GM18907 (cell line): ENCODE results near the gene CFAP299.

Experiments
- ATAC-seq: cut with Tn5 transposase; IDR thresholded peaks from one replicate; pipeline ENCODE4 v1.9.1; 2021; ENCODE audit warnings: mild to moderate bottlenecking, moderate library complexity; ENCODE audit not compliant: unreplicated experiment

The CFAP299 gene

DNA sequence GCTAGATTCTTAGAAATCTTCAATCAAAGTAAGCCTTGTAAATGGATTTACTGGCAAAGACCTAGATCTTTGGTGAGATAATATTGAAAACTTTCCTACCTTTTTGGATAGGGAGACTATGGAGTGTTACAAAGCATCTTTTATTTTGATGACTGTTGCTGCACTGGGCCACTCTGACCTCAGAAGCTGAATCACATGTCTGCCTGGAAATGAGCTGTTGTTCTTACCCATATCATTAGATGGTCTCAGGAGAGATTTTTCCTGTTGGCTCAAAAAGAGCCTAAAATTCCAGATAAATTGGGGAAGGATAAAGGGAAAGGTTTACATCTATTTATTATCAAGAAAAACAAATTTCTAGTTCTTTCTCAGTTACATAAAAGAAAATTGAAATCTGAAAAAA, 567.5 kb downstream of the CFAP299 start:
- no peak for ATAC-seq

DNA sequence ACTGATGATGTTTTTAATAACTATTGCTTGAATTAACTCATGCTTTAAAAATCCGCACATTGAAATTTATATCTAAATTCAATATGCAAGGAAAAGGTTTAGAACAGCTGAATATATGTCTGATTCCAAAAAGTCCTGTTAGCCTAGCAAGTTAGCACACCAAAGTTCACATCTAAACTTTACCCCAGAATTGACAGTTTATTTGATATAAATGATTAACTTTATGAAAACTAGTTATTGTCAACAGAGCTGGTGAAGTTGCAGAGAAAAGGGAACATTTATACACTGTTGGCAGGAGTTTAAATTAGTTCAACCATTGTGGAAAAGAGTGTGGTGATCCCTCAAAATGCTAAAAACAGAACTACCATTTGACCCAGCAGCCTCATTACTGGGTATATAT, 574.4 kb downstream of the CFAP299 start:
- no peak for ATAC-seq

GRCh38 chr4:80911458-80911857, 575.9 kb downstream of the CFAP299 start:
- peak; percentile 73 for ATAC-seq

- ATAC-seq: no peak
Observed at GRCh38 chr4:80912350-80912749, 576.8 kb downstream of the CFAP299 start.

- peak; percentile 89 for ATAC-seq
Observed at GRCh38 chr4:80913381-80913780, 577.9 kb downstream of the CFAP299 start.

- no peak for ATAC-seq
Observed at GRCh38 chr4:80916770-80917169, 581.2 kb downstream of the CFAP299 start.

DNA sequence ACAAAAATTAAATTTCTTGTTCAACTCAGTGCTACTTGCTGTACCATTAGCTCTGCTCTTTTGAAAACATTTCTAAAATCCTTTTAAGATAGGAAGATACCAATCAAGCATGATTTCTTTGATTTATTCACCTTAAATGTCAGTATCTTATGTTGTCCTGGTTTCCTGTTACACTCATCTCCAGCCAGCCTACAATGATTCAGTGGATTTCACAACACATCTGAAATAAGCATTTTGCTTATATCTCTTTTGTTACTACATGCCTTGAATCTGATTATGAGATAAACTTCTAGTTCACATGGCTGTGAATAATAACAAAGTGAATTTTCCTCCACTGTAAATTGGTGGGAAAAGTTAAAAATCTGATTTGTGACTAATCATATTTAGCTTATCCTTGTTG, 582.5 kb downstream of the CFAP299 start:
- no peak for ATAC-seq

DNA sequence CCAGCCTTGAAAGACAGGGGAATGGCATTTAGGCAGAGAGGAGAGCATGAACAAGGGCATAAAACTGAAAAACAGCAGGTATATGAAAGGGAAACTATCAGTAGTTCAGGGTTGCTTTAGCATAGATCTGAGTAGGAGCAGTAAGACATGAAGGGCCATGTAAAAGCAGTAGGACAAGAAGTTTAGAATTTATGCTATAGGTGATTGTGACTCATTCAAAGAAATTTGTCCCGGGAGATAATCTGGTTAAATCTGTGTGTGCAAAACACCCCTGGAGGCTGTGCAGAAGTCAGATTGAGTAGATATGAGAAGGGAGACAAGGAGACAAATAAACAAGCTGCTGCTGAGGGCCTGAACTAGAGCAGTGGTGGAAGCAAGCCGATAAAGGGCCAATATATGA, 585.9 kb downstream of the CFAP299 start:
- ATAC-seq: no peak

DNA sequence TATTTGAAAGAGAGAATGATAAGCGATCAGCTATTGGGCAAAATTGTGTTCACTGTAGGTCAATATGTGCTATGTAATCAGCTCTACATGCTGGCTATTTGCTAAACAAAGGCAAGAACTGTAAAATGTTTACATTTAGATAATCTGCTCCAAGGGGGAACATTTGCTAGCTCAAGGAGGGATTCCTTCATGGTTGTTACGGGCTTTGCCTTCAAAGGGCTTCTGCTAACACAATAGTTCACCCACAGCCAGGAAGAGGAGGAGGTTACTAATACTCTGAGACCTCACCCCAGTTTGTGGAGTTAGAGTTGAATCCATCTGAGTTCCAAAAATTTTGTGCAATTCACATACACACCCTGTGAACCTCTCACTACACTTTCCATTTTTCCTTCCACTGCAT, 587.4 kb downstream of the CFAP299 start:
- no peak for ATAC-seq

GRCh38 chr4:80925293-80925692, 589.8 kb downstream of the CFAP299 start:
- ATAC-seq: no peak

GRCh38 chr4:80926446-80926845, 590.9 kb downstream of the CFAP299 start:
- no peak for ATAC-seq

- ATAC-seq: no peak
Observed at GRCh38 chr4:80926891-80927290, 591.4 kb downstream of the CFAP299 start.

- no peak for ATAC-seq
Observed at GRCh38 chr4:80927420-80927819, 591.9 kb downstream of the CFAP299 start.

DNA sequence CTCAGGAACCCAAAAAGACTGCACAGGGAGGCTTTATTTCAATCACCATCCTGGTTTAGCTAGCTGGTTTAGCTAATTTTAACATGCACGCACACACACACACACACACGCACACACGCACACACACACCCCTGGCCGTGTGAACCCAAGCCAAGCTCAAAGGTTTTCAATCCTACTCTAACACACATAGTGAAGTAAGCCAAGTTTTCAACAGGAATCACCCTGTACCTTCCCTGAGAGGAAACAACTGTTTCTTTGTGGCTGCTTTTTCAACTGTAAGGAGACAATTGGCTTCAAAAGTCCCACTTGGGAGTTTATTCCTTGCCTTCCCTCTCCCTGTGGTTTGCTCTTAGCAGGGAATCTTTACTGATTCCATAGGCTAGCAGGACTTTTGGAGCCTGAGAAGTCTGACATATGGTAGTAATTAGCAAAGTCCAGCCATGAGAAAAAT, 596.1 kb downstream of the CFAP299 start:
- no peak for ATAC-seq

DNA sequence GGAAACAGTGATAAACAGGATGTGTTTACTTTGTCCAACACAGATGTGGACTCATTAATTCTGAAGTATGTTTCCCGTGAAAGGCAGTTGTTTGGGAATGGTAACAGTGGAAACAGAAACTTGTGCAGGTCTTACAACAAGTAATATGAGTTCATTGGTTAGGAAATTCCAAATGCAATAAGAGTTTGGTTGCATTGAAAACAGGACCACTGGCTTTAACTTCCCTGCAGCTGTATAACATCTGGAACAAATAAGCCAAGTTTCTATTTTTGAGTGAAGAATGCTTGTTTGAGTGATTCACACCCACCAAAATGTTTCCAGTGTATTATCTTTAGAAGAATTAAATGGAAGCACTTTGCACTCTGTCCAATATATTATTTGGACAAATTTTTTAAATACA, 612.6 kb downstream of the CFAP299 start:
- ATAC-seq: no peak

- ATAC-seq: peak; percentile 68
Observed at GRCh38 chr4:80948995-80949394, 613.5 kb downstream of the CFAP299 start.

DNA sequence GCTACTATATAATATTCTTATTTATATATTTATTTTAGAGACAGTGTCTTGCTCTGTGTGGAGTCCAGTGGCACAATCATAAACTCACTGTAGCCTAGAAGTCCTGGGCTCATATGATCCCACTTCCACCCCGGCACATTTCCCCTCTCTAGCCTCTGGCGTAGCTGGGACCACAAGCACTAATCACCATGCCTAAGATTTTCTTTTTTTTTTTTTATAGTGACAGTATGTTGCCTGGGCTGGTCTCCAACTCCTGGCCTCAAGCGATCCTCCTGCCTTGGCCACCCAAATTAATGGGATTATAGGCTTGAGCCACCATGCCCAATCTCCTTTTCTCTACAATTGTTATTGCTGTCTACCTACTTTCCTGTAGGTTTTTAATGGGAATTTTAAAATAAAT, 620.9 kb downstream of the CFAP299 start:
- no peak for ATAC-seq

- ATAC-seq: no peak
Observed at GRCh38 chr4:80963051-80963450, 627.5 kb downstream of the CFAP299 start.

DNA sequence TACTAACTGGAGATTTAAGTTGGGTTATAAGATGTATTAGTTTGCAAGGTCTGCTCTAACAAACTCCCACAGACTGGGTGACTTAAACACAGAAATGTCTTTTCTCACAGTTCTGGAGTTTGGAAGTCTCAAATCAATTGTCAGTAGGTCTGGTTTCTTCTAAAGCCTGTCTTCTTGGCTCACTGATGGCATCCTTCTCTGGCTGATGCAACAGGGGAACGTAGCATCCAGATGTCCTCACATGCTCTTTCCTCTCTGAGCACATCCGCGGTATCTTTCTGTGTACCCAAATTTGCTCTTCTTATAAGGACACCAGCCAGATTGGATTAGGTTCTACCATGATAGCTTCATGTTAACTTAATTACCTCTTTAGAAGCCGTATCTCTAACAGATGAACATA, 631.8 kb downstream of the CFAP299 start:
- ATAC-seq: no peak

- ATAC-seq: no peak
Observed at GRCh38 chr4:80980239-80980638, 644.7 kb downstream of the CFAP299 start.

DNA sequence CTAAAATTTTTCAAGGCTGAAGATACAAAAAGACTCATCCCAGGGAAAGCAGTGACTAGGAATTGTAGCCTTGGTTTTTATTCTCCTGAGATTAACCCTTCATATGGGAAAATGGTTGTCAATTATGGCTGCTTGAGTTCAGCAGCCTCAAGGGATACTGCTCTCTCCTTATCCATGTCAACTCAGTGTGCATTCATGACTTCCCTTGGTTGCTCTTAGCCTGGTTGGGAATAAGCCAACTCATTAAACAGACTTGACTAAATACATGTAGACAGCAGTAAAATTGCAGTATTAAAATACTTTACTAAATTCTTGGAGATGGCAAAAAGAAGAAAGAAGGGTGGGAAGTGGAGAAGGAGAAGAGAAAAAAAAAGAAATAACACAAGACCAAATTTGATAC, 650.5 kb downstream of the CFAP299 start:
- no peak for ATAC-seq

DNA sequence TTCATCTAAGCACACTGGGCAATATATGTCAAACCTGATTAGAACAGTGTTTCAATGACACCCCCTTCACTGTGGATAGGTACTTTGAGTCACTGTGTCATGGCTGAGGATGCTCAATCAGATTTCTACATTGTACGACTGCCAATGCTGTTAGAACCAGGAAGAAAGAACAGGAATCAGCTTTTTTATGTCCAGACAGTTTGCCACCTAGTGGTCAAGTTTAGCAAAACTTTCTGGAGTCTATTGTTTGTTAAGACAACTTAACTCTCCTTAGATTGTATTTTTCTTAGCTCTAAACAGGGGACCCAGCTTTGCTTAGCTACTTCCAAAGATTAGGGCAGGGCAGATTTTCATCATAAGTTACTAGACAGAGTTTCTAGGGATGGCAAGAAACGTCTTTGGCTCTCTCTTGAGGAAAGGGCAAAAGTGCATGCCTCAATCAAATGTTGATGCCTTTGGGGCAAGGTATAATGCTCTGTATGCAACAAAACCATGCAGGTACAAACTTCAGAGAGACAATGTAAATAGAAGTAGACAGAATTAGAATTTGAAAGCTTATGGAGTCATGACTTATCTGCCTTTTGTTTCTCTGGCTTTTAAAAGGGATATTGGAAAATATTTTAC, 654.5 kb downstream of the CFAP299 start:
- ATAC-seq: peak; percentile 78

GRCh38 chr4:80990851-80991250, 655.3 kb downstream of the CFAP299 start:
- peak; percentile 65 for ATAC-seq
